ENCODE results near the gene PDE4DIP.
"Not testable (repeated sequence)": the region's sequence is repeated elsewhere in the genome, so short reads cannot be mapped to it uniquely, and the experiment has no call there.

GRCh38 chr1:148900691-148901090 is 56.5 kb downstream of the PDE4DIP start:
- TF ChIP-seq CTCF (conservative IDR thresholded peaks at IDR 0.05; ENCODE audit: low read depth in 2 of 2); EZH2 (IDR thresholded peaks at IDR 0.05; ENCODE audit: low read depth, unreplicated experiment): not testable (repeated sequence)
